HL-60 (cell line): ENCODE data around the gene DCUN1D3.

ENCODE experiments used
- DNase-seq, 2 experiments: peaks; one replicate each; pipeline ENCODE4 v3.0.0-alpha.2; 2010 to 2020; ENCODE audit warnings: low read depth in 1 of 2, low spot score in 1 of 2
- H3K27ac ChIP-seq: fragments of 250-450 bp; sonication (Bioruptor Pico); replicated peaks from 2 replicates; pipeline ENCODE4 v1.5.1; 2020; ENCODE audit warnings: mild to moderate bottlenecking, moderate library complexity
- H3K27me3 ChIP-seq: fragments of 250-450 bp; sonication (Bioruptor Pico); 2 replicates; pipeline ENCODE4 v1.5.1; 2021; ENCODE audit warnings: mild to moderate bottlenecking, moderate library complexity; ENCODE audit not compliant: insufficient read depth, poor library complexity, severe bottlenecking
- H3K4me3 ChIP-seq: replicated peaks from 2 replicates; pipeline ENCODE4 v1.5.1; 2011; ENCODE audit warnings: mild to moderate bottlenecking, control low read depth, low read length; ENCODE audit not compliant: insufficient read depth
- CTCF ChIP-seq: IDR thresholded peaks from one replicate; pipeline ENCODE4 v1.5.1; 2011; ENCODE audit warnings: low read length, control low read depth, inconsistent platforms; ENCODE audit not compliant: insufficient read depth
- GABPA ChIP-seq: IDR thresholded peaks from 2 replicates; pipeline ENCODE4 v1.6.1; 2012; ENCODE audit warnings: low read depth
- POLR2AphosphoS5 ChIP-seq: IDR thresholded peaks from 2 replicates; pipeline ENCODE4 v1.6.1; 2012; ENCODE audit warnings: low read depth
- SPI1 ChIP-seq: IDR thresholded peaks from 2 replicates; pipeline ENCODE4 v1.6.1; 2012; ENCODE audit warnings: low read depth, mild to moderate bottlenecking, borderline replicate concordance
- TF ChIP-seq, protein P1 (sequence below): IDR thresholded peaks from 2 replicates; pipeline ENCODE4 v1.6.1; 2012; ENCODE audit warnings: low read depth; ENCODE audit not compliant: insufficient replicate concordance

Gene DCUN1D3

DNA sequence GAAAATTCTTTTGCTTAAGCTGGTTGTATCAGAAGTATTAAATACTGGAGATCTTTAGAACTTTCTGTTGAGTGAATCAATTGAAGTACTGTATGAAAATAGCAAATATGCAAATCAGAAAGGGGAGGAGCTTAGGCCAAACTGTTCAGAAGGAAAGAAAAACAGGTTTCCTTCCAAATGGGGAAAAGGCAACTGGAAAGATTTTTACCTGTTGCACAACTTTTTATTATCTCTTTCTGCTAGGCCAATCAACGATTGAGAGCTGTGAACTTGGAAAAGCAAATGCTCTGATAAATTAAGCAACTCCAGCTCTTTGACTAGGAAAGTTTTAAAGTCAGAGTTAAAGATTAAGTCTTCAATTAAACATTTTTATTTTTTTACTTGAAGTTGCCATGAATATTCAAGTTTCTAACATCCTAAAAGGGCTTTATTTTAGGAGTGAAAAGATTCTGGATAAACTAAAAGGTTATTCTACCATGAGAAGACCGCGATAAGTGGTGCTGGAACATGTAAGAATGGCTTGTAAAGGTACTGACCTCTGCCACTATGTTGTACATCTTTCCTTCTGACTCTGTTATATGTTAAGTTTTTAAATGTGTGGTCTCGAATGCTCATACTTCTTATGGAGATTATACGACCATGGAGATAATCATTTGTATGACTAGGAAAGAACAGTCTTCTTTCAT lies 16.5 kb downstream of the DCUN1D3 start:
- H3K27ac ChIP-seq: peak overlapping the region; percentile 12; the same call in 1 of the 2 replicates
- no peak for DNase-seq
- TF ChIP-seq GABPA: no peak
- TF ChIP-seq CTCF: no peak
- TF ChIP-seq, protein P1, sequence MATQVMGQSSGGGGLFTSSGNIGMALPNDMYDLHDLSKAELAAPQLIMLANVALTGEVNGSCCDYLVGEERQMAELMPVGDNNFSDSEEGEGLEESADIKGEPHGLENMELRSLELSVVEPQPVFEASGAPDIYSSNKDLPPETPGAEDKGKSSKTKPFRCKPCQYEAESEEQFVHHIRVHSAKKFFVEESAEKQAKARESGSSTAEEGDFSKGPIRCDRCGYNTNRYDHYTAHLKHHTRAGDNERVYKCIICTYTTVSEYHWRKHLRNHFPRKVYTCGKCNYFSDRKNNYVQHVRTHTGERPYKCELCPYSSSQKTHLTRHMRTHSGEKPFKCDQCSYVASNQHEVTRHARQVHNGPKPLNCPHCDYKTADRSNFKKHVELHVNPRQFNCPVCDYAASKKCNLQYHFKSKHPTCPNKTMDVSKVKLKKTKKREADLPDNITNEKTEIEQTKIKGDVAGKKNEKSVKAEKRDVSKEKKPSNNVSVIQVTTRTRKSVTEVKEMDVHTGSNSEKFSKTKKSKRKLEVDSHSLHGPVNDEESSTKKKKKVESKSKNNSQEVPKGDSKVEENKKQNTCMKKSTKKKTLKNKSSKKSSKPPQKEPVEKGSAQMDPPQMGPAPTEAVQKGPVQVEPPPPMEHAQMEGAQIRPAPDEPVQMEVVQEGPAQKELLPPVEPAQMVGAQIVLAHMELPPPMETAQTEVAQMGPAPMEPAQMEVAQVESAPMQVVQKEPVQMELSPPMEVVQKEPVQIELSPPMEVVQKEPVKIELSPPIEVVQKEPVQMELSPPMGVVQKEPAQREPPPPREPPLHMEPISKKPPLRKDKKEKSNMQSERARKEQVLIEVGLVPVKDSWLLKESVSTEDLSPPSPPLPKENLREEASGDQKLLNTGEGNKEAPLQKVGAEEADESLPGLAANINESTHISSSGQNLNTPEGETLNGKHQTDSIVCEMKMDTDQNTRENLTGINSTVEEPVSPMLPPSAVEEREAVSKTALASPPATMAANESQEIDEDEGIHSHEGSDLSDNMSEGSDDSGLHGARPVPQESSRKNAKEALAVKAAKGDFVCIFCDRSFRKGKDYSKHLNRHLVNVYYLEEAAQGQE: no peak
- no peak for TF ChIP-seq SPI1
- TF ChIP-seq POLR2AphosphoS5: no peak
- no peaks in the 10 kb centered on the region for H3K27me3 ChIP-seq
- H3K4me3 ChIP-seq: no peak overlapping the region

- H3K27me3 ChIP-seq: no peaks in the 10 kb centered on the region
- TF ChIP-seq GABPA (no peak), POLR2AphosphoS5 (no peak), SPI1 (no peak), CTCF (no peak)
- TF ChIP-seq, protein P1: no peak
- H3K4me3 ChIP-seq: no peak overlapping the region
- H3K27ac ChIP-seq: no peak overlapping the region; the same call in 1 of the 2 replicates
- no peak for DNase-seq
These were observed 18.7 kb downstream of the DCUN1D3 start for GRCh38 chr16:20881503-20881878.

DNA sequence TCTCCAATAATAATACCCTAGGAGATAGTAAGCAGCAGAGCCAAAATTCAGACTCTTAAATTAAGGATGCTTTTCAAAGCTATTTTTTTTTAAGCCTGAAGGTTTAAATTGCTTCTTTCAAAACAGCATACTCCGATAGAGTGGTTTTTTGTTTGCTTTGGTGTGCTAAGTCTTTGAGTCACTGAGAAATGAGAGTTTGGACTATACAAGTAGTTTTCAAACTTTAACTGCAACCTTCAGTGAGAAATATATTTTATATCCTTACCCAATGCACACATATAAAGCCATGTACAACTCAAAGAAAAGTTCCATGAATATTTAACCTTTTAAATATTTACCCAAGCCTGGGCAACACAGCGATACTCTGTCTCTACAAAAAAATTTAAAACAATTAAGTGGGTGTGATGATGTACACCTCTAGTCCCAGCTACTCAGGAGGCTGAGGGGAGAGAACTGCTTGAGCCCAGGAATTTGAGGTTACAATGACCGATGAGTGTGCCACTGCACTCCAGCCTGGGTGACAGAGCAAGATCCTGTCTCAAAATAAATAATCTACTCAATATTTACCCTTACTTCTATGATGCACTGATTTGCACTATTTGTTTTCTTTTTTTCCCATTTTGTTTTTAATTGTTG lies 19.2 kb downstream of the DCUN1D3 start:
- Histone ChIP-seq H3K4me3 (no peak overlapping the region), H3K27ac (no peak overlapping the region), H3K27me3 (no peaks in the 10 kb centered on the region)
- DNase-seq: no peak
- TF ChIP-seq GABPA (no peak), SPI1 (no peak), POLR2AphosphoS5 (no peak), CTCF (no peak)
- TF ChIP-seq, protein P1: no peak
